CD14-positive monocyte (primary cell): ENCODE data around the gene CTSO. TPM values are rescaled to one million over a fixed set of nuclear protein-coding genes. Genes with fewer than 3 reads are reported as not detected.
A peak's percentile ranks its signal among the peaks of the same experiment; 100 is the strongest.

Experiments
- DNase-seq, 3 donors: peaks; one replicate each; pipeline ENCODE4 v3.0.0-alpha.2; 2011 to 2022
- H2AFZ ChIP-seq: 2 replicates; pipeline ENCODE4 v1.6.0; 2012; ENCODE audit warnings: mild to moderate bottlenecking, low read depth, low read length, inconsistent platforms; ENCODE audit not compliant: insufficient read depth, poor library complexity, severe bottlenecking
- H3K27ac ChIP-seq, 2 donors: 1 replicate in 1 of 2; 2 replicates in 1 of 2; pipeline ENCODE4 v1.5.1; 2012 to 2013; ENCODE audit warnings: low read length in 2 of 2, control low read depth in 1 of 2, inconsistent platforms in 1 of 2, low read depth in 1 of 2, mild to moderate bottlenecking in 1 of 2
- H3K27me3 ChIP-seq, 2 donors: one replicate each; pipeline versions ENCODE4 v1.6.0 to v1.6.1; 2011 to 2013; ENCODE audit warnings: low read length in 2 of 2; ENCODE audit not compliant: control insufficient read depth in 2 of 2, insufficient read depth in 2 of 2
- H3K36me3 ChIP-seq, 2 donors: replicated peaks in 1 of 2; 1 replicate in 1 of 2; 2 replicates in 1 of 2; pipeline versions ENCODE4 v1.5.1 to v1.6.1; 2012 to 2013; ENCODE audit warnings: low read length in 2 of 2, control low read depth in 1 of 2, inconsistent platforms in 1 of 2, mild to moderate bottlenecking in 1 of 2; ENCODE audit not compliant: insufficient read depth in 2 of 2, control insufficient read depth in 1 of 2
- H3K4me1 ChIP-seq, 2 donors: 1 replicate in 1 of 2; 2 replicates in 1 of 2; pipeline versions ENCODE4 v1.5.1 to v1.6.1; 2012 to 2013; ENCODE audit warnings: low read length in 2 of 2, control low read depth in 1 of 2, inconsistent platforms in 1 of 2, mild to moderate bottlenecking in 1 of 2, moderate library complexity in 1 of 2; ENCODE audit not compliant: insufficient read depth in 2 of 2, control insufficient read depth in 1 of 2
- H3K4me2 ChIP-seq: replicated peaks from 2 replicates; pipeline ENCODE3; 2012; ENCODE audit warnings: low read length, moderate library complexity, mild to moderate bottlenecking; ENCODE audit not compliant: poor library complexity, severe bottlenecking; ENCODE audit errors: extremely low read depth
- H3K4me3 ChIP-seq, 3 experiments: fragments of 200-600 bp in 1 of 3; sonication (generic) in 1 of 3; replicated peaks in 1 of 3; 1 replicate in 2 of 3; 2 replicates in 1 of 3; pipeline ENCODE4 v1.5.1; 2011 to 2013; ENCODE audit warnings: low read length in 3 of 3, mild to moderate bottlenecking in 3 of 3, control low read depth in 2 of 3, low read depth in 2 of 3, inconsistent platforms in 1 of 3, moderate library complexity in 1 of 3
- H3K79me2 ChIP-seq: 2 replicates; pipeline ENCODE4 v1.6.0; 2012; ENCODE audit warnings: mild to moderate bottlenecking, control low read depth, inconsistent platforms, low read length, moderate library complexity; ENCODE audit not compliant: insufficient read depth
- H3K9ac ChIP-seq: 2 replicates; pipeline ENCODE4 v1.6.0; 2017; ENCODE audit warnings: low read length, mild to moderate bottlenecking; ENCODE audit not compliant: insufficient read depth, poor library complexity, severe bottlenecking
- H3K9me3 ChIP-seq, 2 donors: replicated peaks in 1 of 2; 1 replicate in 1 of 2; 2 replicates in 1 of 2; pipeline versions ENCODE4 v1.5.1 to v1.6.1; 2012 to 2013; ENCODE audit warnings: low read length in 2 of 2, control low read depth in 1 of 2; ENCODE audit not compliant: control insufficient read depth in 1 of 2, insufficient read depth in 1 of 2
- H4K20me1 ChIP-seq: 2 replicates; pipeline ENCODE4 v1.6.0; 2012; ENCODE audit warnings: mild to moderate bottlenecking, low read length, control low read depth, moderate library complexity; ENCODE audit not compliant: insufficient read depth
- H3K27ac Mint-ChIP-seq, 7 donors: one replicate each; pipeline ENCODE4 v1.8.0; 2020; ENCODE audit warnings: mild to moderate bottlenecking in 7 of 7, mixed read lengths in 7 of 7, moderate library complexity in 6 of 7, inconsistent platforms in 2 of 7
- H3K27me3 Mint-ChIP-seq, 3 donors: one replicate each; pipeline ENCODE4 v1.8.0; 2021 to 2022; ENCODE audit warnings: low read depth in 3 of 3, mild to moderate bottlenecking in 3 of 3, mixed read lengths in 3 of 3, moderate library complexity in 3 of 3, inconsistent platforms in 1 of 3
- H3K36me3 Mint-ChIP-seq, 2 donors: one replicate each; pipeline ENCODE4 v1.8.0; 2020; ENCODE audit warnings: mixed read lengths in 2 of 2, inconsistent platforms in 1 of 2, mild to moderate bottlenecking in 1 of 2
- H3K4me1 Mint-ChIP-seq: one replicate; pipeline ENCODE4 v1.8.0; 2020; ENCODE audit warnings: mild to moderate bottlenecking, mixed read lengths
- H3K4me3 Mint-ChIP-seq, 2 donors: one replicate each; pipeline ENCODE4 v1.8.0; 2020; ENCODE audit warnings: mild to moderate bottlenecking in 2 of 2, mixed read lengths in 2 of 2, moderate library complexity in 1 of 2
- H3K9me3 Mint-ChIP-seq, 7 donors: one replicate each; pipeline ENCODE4 v1.8.0; 2020 to 2022; ENCODE audit warnings: mixed read lengths in 7 of 7, mild to moderate bottlenecking in 6 of 7, moderate library complexity in 6 of 7, inconsistent platforms in 2 of 7
- WGBS: methylation state at CpG from one replicate; pipeline ENCODE4 v1.1.5; 2013; ENCODE audit warnings: missing lambda C conversion rate; ENCODE audit not compliant: insufficient coverage; 5-methylcytosine and 5-hydroxymethylcytosine counted together
- intact Hi-C, 2 donors: fragments of 100-400 bp; cut with micrococcal nuclease; formaldehyde crosslinking; loops; one replicate each; pipeline versions ENCODE4 v1.15.0 to v1.15.1; 2023
- polyA plus RNA-seq, 3 donors: library from polyadenylated mRNA; depleted of rRNA in 1 of 3; unstranded in 2 of 3; stranded (reverse) in 1 of 3; fragments of 300-500 nt in 2 of 3; fragments of >200 nt in 1 of 3; fragmentation: Illumina TruSeq in 2 of 3; gene quantifications; 1 replicate in 2 of 3; 2 replicates in 1 of 3; pipeline ENCODE4 v1.2.3, GENCODE V29; 2012 to 2021
- TF ChIP-seq, protein P1 (sequence below): fragments of 200-600 bp; IDR thresholded peaks from one replicate; pipeline ENCODE4 v1.8.0; 2022; ENCODE audit warnings: antibody characterized with exemption, mild to moderate bottlenecking

The CTSO gene
- polyA plus RNA-seq, 3 donors, result 18.6 to 49.1 (median 44.7) TPM

DNA sequence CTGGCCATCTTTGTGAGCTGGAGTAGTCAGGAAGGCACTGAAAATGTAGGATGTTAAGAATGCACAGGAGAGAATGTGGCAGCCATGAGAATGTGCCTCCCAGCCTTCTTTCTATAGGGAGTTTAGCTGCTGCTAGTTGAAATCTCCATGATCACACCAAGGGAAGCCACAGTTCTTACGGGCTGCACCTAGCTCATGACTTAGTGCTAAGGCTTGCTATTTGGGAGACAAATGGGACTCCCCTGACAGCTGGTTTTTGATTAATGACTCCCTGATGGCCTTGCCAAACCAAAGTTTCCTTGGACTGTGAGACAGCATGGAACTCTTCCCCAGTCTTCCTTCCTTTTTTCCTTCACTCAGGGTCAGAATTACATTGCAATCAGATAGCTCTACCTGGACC lies 9.2 kb downstream of the CTSO start:
- Histone ChIP-seq H2AFZ (no peak overlapping the region), H3K9ac (no peak overlapping the region), H4K20me1 (no peaks in the 10 kb centered on the region), H3K4me2 (no peak overlapping the region), H3K27ac (no peak overlapping the region), H3K36me3 (peaks cover 4 to 23% of the 10 kb centered on the region in 2 donors), H3K79me2 (no peaks in the 10 kb centered on the region), H3K9me3 (no peaks in the 10 kb centered on the region), H3K27me3 (no peaks in the 10 kb centered on the region), H3K4me1 (no peaks in the 10 kb centered on the region), H3K4me3 (no peak overlapping the region)
- 83% methylated on average over 1 of the region's 1 CpG for WGBS
- no peak for DNase-seq
- Mint-ChIP-seq H3K9me3 (peaks cover 0 to 3% (median 0%) of the 10 kb centered on the region in 7 donors), H3K27me3 (no peaks in the 10 kb centered on the region), H3K36me3 (peaks cover 13 to 18% of the 10 kb centered on the region in 2 donors), H3K4me3 (no peak overlapping the region), H3K4me1 (no peaks in the 10 kb centered on the region), H3K27ac (peak overlapping the region in 1 of 7 donors; percentile 40)
- TF ChIP-seq, protein P1, sequence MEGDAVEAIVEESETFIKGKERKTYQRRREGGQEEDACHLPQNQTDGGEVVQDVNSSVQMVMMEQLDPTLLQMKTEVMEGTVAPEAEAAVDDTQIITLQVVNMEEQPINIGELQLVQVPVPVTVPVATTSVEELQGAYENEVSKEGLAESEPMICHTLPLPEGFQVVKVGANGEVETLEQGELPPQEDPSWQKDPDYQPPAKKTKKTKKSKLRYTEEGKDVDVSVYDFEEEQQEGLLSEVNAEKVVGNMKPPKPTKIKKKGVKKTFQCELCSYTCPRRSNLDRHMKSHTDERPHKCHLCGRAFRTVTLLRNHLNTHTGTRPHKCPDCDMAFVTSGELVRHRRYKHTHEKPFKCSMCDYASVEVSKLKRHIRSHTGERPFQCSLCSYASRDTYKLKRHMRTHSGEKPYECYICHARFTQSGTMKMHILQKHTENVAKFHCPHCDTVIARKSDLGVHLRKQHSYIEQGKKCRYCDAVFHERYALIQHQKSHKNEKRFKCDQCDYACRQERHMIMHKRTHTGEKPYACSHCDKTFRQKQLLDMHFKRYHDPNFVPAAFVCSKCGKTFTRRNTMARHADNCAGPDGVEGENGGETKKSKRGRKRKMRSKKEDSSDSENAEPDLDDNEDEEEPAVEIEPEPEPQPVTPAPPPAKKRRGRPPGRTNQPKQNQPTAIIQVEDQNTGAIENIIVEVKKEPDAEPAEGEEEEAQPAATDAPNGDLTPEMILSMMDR, result no peak
- intact Hi-C loops, result no loop called here

DNA sequence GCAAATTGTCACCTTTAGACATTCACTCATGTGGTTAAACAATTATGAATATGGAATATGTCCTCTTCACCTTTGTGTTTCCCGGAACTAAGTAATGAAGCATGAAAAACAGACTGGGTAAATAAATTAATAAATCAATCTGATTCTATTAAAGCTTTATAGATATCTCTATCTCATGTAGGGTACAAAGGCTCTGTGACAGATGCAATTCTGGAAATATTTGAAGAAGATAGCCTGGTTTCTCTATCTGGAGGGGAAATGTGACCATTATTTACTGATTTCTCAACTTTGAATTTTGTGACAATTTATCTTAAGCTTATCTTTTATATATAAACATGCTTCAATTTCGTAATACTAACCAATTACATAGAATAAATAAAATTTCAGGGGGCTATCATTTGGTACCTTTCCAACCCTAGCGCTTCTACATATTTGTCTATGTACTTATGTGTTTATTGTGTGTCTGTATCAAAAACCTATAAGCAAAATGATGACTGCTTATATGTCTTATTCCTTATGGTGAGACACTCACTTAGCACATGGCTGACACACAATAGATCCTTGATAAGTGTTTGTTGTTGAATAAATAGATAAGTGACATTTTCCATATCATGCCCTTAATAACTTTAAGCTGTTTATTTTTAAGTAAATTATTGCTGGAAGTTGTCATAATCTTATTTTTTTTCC lies 9.9 kb downstream of the CTSO start:
- H3K9me3 ChIP-seq, result no peaks in the 10 kb centered on the region
- H3K4me3 ChIP-seq, result no peak overlapping the region
- TF ChIP-seq, protein P1, result no peak
- no peaks in the 10 kb centered on the region for H3K4me1 Mint-ChIP-seq
- H3K27me3 ChIP-seq, result no peaks in the 10 kb centered on the region
- WGBS, result no CpG with 5 or more reads among the region's 3 CpGs
- peaks cover 13 to 22% of the 10 kb centered on the region in 2 donors for H3K36me3 Mint-ChIP-seq
- H4K20me1 ChIP-seq, result no peaks in the 10 kb centered on the region
- peaks cover 0 to 3% (median 0%) of the 10 kb centered on the region in 7 donors for H3K9me3 Mint-ChIP-seq
- no peak overlapping the region for H3K4me2 ChIP-seq
- no peak overlapping the region for H3K27ac Mint-ChIP-seq
- intact Hi-C loops, result no loop called here
- H3K4me3 Mint-ChIP-seq, result no peak overlapping the region
- H3K27me3 Mint-ChIP-seq, result no peaks in the 10 kb centered on the region
- H3K36me3 ChIP-seq, result peaks cover 4 to 28% of the 10 kb centered on the region in 2 donors
- no peaks in the 10 kb centered on the region for H3K4me1 ChIP-seq
- DNase-seq, result no peak
- H3K9ac ChIP-seq, result no peak overlapping the region
- H3K79me2 ChIP-seq, result no peaks in the 10 kb centered on the region
- no peak overlapping the region for H2AFZ ChIP-seq
- H3K27ac ChIP-seq, result no peak overlapping the region
